GM19240 (cell line): ENCODE results near the gene GARIN5A.

Source experiments
- DNase-seq: peaks from one replicate; pipeline ENCODE4 v3.0.0; 2011; ENCODE audit warnings: low spot score; ENCODE audit not compliant: insufficient read length

Gene GARIN5A

DNA sequence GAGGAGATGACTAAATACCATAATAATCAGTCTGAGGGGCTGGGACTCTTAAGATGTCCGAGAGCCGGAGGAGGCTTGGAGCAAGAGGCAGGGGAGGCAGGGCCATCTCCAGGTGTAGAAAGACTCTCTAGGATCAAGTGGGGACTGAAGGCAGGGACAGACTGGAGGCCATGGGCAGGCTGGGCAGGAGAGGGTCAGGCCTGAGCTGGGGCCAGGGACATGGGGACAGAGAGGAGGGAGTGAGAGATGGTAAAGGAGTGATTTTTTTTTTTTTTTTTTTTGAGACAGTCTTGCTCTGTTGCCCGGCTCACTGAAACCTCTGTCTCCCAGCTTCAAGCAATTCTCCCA, 32.2 kb upstream of the GARIN5A start:
- no peak for DNase-seq

- DNase-seq: no peak
Observed at GRCh38 chr19:50507376-50507775, 30.7 kb upstream of the GARIN5A start.

DNA sequence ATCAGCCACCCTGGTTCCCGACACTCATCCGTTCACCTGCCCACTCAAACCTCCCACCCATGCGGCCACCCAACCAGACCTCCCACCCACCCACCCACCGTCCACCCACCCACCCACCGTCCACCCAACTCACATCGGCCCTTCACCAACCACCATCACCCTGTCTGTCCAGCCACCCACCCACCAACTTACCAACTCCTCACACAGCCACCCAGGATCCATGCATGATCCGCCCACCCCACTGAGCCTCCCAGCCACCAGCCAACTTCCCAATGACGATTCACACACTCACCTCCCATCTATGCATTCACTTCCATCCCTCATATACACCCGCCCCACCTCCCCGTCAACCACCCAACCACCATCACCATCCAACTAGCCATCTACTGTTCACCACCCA, 30.1 kb upstream of the GARIN5A start:
- DNase-seq: no peak

GRCh38 chr19:50505856-50506611, 29.4 kb upstream of the GARIN5A start:
- DNase-seq: no peak

DNA sequence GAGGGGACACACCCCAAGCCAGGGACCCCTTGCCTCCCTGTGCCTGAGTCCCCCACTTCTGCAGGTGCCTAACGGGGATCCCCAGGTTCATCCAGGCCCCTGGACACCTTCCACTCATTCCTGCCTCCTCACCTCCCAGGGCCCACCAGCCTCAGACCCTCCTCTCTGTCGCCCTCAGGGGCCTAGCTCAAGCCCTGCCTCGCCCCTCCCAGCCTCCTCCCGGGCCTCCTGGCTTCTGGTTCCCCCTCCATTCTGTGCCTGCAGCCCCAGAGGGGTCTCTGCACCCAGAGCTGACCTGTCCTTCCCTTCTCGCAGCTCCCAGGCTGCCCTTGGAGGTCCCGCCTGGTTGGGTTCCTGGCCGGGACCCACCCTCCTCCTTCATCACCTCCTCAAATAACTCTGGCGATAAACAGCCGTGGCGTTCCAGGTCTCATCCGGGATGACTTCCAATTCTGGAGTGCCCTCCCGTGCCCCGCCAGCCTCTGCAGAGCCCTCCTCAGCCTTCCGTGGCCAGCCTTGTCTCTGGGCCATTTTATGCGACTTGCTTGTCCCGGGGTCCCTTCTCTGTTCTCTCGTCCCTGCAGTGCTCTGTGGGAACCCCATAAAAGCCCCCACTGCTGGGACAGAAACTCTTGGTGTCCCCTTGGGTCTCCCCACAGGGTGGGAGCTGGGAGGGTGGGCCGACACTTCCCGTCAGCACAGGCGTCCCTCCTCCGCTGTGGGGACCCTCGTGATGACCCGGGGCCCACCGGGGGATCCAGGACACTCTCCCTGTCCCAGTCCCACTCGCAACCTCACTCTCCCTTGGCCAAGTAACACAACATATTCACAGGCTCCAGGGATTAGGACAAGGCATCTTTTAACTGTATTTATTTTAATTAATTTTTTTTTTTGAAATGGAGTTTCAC, 25.2 kb upstream of the GARIN5A start:
- no peak for DNase-seq

DNA sequence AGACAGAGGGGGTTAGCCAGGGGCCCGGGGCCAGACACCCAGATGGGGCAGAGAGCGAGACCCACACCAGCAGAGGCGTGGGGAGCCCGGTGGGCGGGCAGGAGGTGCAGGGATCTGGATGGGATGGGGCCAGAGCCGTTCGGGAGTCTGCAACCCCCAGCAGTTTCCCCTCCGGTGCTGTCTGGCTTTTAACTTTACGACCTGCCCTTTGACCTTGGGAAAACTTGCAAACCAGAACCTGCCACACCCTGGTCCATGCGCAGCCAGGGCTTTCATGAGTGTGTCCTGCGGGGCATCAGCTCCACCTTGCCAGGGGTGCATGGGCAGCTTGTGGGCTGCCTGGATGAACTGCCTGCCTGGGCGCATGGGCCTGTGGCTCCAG, 24.5 kb upstream of the GARIN5A start:
- no peak for DNase-seq

GRCh38 chr19:50500753-50501151, 24.1 kb upstream of the GARIN5A start:
- DNase-seq: no peak

GRCh38 chr19:50500060-50500752, 23.6 kb upstream of the GARIN5A start:
- DNase-seq: no peak

DNA sequence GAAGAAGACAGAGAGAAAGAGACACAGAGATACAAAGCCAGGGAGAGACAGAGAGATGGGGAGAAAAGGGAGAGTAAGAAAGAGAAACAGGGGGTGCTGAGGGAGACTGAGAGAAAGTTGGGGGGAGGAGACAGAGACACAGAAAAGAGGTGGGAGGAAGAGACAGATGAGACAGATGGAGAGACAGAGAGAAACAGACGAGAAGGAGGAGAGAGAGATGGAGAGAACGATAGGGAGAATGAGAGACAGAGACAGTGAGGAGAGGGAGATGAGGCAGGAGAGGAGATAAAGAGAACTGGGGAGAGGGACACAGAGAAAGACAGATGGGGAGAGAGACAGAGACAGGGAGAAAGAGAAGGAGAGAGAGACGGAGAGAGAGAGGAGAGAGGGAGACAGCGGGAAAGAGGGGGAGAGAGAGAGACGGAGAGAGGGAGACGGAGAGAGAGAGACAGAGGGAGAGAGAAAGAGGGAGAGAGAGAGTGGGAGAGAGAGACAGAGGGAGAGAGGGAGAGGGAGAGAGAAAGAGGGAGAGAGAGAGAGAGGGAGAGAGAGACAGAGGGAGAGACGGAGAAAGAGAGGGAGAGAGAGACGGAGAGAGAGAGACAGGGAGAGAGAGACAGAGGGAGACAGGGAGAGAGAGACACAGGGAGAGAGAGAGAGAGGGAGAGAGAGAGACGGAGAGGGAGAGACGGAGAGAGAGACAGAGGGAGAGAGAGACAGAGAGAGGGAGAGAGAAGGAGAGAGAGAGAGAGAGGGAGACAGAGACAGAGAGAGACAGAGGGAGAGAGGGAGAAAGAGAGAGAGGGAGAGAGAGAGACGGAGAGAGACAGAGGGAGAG, 21.8 kb upstream of the GARIN5A start:
- DNase-seq: no peak

- no peak for DNase-seq
Observed at GRCh38 chr19:50497022-50497405, 20.4 kb upstream of the GARIN5A start.

DNA sequence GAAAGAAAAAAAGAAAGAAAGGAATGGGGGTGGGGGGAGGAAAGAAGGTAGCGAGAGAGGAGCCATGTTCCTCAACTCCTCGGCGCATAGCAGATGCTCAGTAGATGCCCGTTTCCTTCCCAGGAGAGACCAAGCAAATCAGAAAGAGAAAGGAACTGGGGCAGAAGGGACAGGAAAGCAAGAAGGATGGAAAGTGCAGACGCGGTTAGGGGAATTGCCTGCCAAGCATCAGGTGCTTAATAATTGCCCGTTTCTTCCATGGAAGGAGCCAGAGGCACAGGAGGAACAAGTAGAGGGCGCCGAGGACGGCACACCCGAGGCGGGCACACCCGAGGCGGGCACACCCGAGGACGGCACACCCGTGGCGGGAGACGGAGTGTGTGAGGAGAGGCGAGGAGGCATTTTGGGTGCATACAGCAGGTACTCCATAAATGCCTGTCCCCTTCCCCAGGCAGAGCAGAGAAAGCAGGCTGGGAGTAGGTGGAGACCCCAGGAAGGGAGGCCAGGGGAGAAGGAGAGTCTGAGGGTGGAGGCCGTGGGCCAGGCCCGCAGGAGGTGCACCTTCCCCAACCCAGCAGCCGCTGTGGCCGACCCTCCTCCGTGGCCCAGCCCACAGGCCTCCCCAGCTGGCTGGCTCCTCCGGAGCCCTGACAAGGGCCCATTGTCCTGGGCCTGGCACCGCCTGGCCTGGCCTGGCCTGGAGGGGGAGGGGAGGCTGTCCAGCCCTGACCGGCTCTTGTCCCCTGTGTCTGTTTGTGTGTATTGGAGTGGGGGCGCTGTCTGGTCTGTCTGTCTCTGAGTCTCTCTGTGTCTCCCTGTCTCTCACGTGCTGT, 19.8 kb upstream of the GARIN5A start:
- DNase-seq: no peak

DNA sequence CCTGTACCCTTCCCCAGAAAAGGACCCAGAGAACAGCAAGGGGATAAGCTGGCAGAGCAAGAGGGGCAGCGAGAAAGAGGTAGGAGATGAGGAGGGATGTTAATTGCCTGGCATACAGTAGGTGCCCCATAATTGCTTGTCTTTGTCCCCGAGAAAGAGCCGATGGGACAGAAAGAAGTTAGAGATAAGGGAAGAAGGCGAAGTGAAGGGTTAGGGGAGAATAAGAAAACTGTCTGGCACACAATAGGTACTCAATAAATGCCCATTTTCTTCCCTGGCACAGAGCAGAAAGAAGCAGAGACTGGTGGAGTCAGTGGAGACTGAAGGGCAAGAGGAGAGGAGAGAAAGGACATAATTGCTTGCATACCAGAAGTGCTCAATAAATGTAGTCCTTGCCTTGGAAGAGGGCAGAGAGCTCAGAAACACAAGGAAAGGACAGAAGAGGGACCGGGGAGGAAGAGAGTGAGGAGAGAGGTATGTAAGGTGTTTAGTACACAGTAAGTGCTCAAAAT, 18.4 kb upstream of the GARIN5A start:
- no peak for DNase-seq

DNA sequence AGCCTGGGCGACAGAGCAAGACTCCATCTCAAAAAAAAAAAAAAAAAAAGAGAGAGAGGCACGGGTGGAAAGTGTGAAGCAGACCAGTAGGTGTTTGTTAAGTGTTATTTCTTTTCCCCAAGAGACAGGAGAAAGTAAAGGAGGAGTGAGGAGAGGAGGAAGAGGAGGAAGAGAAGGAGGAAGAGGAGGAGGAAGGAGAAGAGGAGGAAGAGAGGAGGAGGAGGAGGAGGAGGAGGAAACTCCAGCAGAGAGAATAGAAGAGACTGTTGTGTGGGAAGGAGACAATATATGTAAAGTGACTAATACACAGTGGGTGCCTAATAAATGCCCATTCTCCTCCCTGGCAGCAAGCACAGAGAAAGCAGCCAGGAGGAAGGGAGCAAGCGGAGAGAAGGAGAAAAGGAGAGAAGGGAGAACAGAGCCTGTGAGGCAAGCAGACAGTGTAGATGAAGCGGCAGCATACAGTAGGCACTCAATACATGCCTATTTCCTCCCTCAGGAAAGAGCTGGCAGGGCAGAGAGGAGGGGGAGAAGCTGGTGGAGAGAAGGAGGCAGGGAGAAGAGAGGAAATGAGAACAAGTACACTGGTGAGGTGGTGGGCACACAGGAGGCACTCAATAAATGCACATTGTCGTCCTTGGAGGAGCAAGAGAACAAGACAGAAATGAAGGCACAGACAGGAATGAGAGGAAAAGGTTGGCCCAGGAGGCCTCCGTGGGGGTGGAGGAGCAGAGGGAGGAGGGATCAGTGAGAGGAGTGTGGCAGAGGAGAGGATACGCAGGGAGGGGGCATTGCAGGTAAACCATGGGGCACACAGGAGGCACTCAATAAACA, 17.8 kb upstream of the GARIN5A start:
- DNase-seq: no peak

- no peak for DNase-seq
Observed at GRCh38 chr19:50493171-50493570, 16.5 kb upstream of the GARIN5A start.

- no peak for DNase-seq
Observed at GRCh38 chr19:50492303-50493052, 15.8 kb upstream of the GARIN5A start.

- no peak for DNase-seq
Observed at GRCh38 chr19:50490991-50491472, 14.4 kb upstream of the GARIN5A start.

DNA sequence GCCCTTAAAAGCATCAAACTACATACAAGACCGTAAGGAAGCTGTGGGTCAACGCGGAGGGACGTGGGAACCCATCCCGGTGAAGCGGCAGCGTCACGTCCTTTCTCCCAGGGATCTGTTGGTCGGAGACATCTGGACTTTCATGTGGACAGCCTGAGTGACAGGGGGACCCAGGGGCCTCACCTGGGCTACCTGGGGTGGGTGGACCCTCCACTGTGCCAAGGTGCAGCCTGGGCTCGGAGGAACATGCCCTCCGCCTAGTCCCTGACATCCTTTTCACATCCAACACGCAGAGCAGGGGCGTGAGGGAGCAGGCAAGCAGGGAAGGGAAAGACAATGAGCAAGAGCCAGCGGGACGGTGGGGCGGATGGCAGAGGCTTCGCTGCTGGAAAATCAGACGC, 13.8 kb upstream of the GARIN5A start:
- DNase-seq: no peak

- no peak for DNase-seq
Observed at GRCh38 chr19:50489461-50490011, 12.9 kb upstream of the GARIN5A start.
